Measurements from ENCODE around the gene SEC23B. TPM values are rescaled to one million over a fixed set of nuclear protein-coding genes. Genes with fewer than 3 reads are reported as not detected.

Gene SEC23B
- total and polyA plus RNA-seq, 2 of the 8 experiments (the other 6 are each of a cell fraction or from before 2014, with no cell fraction given), result 53.3 to 62.8 TPM

DNA sequence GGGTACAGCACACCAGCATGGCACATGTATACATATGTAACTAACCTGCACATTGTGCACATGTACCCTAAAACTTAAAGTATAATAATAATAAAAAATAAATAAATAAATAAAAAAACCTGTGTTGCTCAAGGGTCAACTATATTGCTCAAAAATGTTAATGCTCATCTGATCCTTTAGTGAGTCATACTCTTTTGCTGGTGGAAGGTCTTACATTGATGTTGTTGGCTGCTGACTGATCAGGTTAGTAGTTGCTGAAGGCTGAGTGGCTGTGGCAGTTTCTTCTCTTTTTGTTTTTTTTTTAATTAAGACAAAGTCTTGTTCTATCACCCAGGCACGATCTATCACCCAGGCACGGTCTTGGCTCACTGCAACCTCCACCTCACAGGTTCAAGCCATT is 29.9 kb downstream of the SEC23B start (continued):
- TF ChIP-seq TAF7 (optimal IDR thresholded peaks at IDR 0.05; ENCODE audit: borderline replicate concordance, low read depth, low read length) (no peak), MAFK (IDR thresholded peaks at IDR 0.05; ENCODE audit: low read depth, low read length) (no peak), YY1 (IDR thresholded peaks at IDR 0.05; ENCODE audit: low read depth, low read length) (no peak), FOSL1 (IDR thresholded peaks at IDR 0.05; ENCODE audit: insufficient read depth, low read depth, low read length) (no peak), RNF2 (IDR thresholded peaks at IDR 0.05; ENCODE audit: borderline replicate concordance, low read depth, low read length, missing control alignments, poor library complexity, severe bottlenecking) (no peak), TAF1 (IDR thresholded peaks at IDR 0.05; ENCODE audit: low read depth, low read length) (no peak), BRCA1 (IDR thresholded peaks at IDR 0.05; ENCODE audit: low read depth, low read length) (no peak)

Data from H1 (cell line).